ENCODE results near the gene PAK6. TPM values are rescaled to one million over a fixed set of nuclear protein-coding genes. Genes with fewer than 3 reads are reported as not detected.
A peak's percentile ranks its signal among the peaks of the same experiment; 100 is the strongest.

PAK6 gene
- total RNA-seq, 1 experiment from 2014 or later: 1.8 TPM

DNA sequence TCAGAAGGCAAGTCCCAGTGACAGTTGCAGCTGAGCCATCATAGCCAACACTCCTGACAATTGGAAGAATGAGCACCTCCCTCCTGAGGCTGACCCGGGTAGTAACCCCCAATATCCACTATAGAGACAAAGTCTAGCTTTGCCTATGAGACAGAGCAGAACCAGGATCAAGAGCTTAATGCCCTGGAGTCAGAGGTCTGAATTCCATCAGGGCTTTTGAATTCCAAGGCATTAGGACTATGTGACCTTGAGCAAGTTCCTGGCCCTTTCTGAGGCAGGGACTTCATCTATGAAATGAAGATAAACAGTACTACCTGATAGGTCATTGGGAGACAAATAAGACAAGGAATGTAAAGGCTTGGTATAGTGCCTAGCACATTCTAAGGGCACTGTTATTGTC lies 81.5 kb downstream of the PAK6 start:
- in situ Hi-C loops (cut with HindIII; ENCODE audit: low sequenced_read_pairs): no loop called here
- peak; percentile 64 for DNase-seq (ENCODE audit: low spot score)

DNA sequence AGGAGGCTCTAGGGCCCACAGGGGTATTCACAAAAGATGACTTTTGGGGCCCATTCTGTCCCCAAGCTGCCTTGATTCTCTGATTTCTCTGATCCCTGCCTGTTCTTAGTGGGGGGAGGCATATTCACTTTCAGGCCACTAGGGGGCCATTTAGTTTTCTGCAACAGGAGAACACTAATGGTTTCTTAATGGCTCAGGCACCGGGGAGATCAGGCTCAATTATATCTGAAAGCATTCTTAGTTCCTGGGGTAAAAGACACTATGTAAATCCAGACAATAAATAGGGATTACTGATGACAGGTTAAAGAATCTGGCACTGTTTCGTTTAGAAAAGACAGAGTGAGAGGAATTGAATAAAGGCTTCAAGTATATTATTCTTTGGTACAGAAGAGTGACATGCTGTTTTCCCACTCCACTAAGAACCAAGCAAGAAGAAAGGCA lies 82.1 kb downstream of the PAK6 start:
- in situ Hi-C loops (cut with HindIII; ENCODE audit: low sequenced_read_pairs): no loop called here
- peak; percentile 91 for DNase-seq (ENCODE audit: low spot score)

DNA sequence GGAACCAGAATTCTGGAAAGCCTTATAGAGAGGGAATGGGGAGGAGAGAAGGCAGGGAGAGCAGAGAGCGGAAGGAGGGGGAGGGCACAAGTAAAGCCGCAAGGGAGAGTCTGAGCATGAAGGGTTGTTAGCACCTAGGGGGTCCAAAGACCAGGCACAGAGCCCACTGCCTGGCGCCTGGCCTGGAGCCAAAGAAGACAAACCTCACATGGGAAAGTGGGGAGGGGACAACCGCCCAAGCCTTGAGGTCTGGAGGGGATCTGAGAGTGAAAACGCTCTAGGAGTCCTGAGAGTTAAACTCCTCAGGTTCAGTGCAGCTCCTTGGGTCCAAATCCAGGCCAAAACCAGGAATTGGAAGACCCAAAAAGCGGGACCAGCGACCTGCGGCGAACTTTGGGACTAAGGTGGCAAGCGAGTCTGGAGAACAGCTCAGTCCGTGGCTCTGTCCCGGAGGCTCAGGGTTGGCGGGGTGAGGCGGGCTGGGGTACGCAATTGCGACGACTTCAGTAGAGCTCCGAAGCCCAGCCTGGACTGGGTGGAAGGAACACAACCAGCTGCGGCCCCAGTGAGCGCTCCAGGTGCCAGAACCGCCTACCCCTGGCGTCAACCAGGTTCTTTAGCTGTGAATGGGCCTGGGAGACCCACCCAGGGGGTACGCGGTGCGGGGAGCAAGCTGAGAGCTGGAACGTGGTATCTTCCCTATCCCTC lies 83.8 kb downstream of the PAK6 start:
- peak; percentile 63 for DNase-seq (ENCODE audit: low spot score)
- in situ Hi-C loops (cut with HindIII; ENCODE audit: low sequenced_read_pairs): no loop called here

DNA sequence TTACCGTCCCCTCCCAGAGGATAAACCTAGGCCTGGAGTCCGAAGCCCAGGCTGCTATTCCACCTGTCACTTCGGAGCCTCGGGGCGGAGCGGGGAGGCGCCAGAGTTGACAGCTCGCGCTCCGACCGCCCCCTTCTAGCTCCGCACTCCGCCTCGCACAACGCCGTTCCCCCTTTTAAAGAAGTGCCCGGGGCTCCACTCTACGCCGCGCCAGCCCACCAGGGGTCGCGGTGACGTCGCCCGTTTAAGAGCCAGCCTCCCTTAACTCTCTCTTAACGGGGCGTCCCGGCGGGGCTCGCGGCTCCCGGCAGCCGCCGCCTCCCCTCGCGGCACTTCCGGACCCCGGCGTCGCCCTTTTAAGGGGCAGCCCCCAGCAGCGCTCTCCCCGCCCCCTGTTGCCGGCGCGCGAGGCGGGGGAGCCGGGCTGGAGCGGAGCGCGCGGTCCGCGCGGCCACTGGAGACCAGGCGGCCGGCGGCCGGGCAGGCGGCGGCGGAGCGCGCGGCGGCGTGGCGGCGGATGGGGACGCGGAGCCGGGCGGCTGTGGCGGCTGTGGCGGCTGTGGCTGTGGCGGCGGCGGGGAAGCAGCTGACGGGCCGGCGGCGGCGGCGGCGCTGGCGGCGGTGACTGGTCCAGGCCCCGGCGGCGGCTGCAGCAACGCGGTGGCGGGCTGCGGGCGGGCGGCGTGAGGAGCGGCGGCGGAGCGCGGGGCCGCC lies 84.5 kb downstream of the PAK6 start, which contains the start of gene INAFM2:
INAFM2 (plus strand) TSS at position 454 of the 714 bp plus-strand sequence. CDS start 364 bp downstream, outside the sequence.
- in situ Hi-C loops (cut with HindIII; ENCODE audit: low sequenced_read_pairs): no loop called here
- peak; percentile 92 for DNase-seq (ENCODE audit: low spot score)

DNA sequence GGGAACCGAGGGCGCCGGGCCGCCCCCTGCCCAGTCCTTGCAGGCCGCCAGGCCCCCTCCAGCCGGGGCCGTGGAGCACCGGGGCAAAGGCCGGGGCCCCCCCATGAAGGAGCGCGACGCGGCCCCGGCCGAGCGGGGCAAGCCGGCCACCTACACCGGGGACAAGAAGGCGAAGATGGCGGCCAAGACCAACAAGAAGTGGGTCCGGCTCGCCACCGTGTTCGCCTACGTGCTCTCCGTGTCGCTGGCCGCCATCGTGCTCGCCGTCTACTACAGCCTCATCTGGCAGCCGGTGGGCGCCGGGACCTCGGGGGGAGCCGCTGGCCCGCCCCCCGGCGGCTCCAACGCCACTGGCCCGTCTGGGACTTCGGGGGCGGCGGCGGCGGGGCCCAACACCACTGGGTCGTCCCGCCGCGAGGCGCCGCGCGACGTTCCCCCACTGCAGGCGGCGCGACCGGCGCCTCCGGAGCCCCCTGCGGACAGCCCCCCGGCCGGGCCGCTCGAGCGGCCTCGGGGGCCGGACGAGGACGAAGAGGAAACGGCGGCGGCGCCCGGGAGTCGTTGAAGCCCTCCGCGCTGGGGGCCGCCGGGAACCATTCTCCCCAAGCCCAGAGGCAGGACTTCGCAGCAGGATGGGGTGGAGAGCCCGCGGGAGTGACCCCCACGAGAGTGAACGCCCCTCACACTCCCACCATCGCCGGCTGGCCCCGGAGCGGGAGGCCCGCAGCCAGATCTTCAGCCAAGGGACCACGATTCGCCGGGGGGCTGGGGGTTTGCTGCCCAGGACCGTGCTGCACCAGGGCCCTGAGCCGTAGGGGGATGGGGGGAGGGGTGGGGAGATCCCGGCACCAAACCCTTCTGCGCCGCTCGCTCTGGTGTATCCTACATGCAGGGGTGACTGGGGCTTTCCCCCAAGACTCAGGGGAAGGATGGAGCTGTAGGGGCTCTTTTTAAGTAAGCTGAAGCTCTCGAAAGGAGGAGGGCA lies 85.4 kb downstream of the PAK6 start:
- in situ Hi-C loops (cut with HindIII; ENCODE audit: low sequenced_read_pairs): no loop called here
- no peak for DNase-seq (ENCODE audit: low spot score)

DNA sequence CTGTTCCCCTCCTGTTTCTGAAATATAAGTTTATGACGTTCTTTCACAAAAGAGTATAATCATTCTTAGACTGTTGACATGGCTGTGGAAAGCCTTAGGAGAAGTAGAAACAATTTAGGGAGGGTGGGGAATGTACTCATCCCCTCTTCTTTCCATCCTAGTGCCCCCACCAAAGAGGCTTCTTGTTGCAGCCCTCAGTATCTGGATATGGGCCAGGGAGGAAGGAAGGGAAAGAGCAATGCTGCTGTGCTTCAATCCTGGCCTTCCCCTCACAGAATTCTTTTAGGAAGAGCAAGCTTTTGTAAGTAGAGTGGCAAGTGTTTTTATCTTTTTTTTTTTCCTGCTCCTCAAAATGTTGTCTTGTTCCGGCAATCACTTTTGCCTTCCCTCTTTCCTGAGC lies 86.3 kb downstream of the PAK6 start:
- DNase-seq (ENCODE audit: low spot score): peak; percentile 71
- in situ Hi-C loops (cut with HindIII; ENCODE audit: low sequenced_read_pairs): no loop called here

DNA sequence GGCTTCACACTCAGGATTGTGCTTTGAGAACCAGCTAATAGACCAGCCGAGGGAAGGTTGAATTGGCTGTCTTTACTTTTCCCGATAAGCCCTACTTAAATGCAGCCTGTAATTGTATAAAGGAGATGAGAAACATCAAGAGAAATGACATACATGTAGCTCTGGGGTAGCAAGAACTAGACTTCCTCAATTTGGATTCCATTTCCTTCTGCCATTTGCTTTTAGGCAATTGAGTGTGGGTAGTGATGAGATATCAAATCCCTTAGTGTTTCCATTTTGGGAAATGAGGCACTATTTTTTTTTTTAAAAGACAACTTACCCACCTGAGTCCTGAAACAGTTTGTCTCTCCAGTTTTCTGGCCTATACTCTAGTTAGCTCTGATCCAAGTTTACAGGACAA lies 86.8 kb downstream of the PAK6 start:
- in situ Hi-C loops (cut with HindIII; ENCODE audit: low sequenced_read_pairs): no loop called here
- DNase-seq (ENCODE audit: low spot score): no peak

Other genes with a start within 250 kb of the PAK6 start
- 194 and 205 TPM in 2 replicates for gene SRP14, start 199.9 kb upstream of the PAK6 start, total RNA-seq (2014; rRNA removed; shearing (Covaris generic))
- 8.1 and 14.3 TPM in 2 replicates for gene BMF, start 130.2 kb upstream of the PAK6 start, total RNA-seq (2014; rRNA removed; shearing (Covaris generic))
- gene BUB1B, start 78.0 kb upstream of the PAK6 start, total RNA-seq (2014; rRNA removed; shearing (Covaris generic)): 64.4 and 86.8 TPM in 2 replicates
- 8.4 and 14.9 TPM in 2 replicates for gene ANKRD63, start 44.0 kb downstream of the PAK6 start, total RNA-seq (2014; rRNA removed; shearing (Covaris generic))
- gene PLCB2, start 68.9 kb downstream of the PAK6 start, total RNA-seq (2014; rRNA removed; shearing (Covaris generic)): 99.6 and 145 TPM in 2 replicates
- gene INAFM2, start 84.6 kb downstream of the PAK6 start, total RNA-seq (2014; rRNA removed; shearing (Covaris generic)): 203 TPM in 2 replicates
- gene CCDC9B, start 101.9 kb downstream of the PAK6 start, total RNA-seq (2014; rRNA removed; shearing (Covaris generic)): 4.7 and 5.9 TPM in 2 replicates
- gene PHGR1, start 112.0 kb downstream of the PAK6 start, total RNA-seq (2014; rRNA removed; shearing (Covaris generic)): not detected in 2 replicates
- gene DISP2, start 119.2 kb downstream of the PAK6 start, total RNA-seq (2014; rRNA removed; shearing (Covaris generic)): 1.0 and 3.1 TPM in 2 replicates
- 123 and 146 TPM in 2 replicates for gene KNSTRN, start 143.7 kb downstream of the PAK6 start, total RNA-seq (2014; rRNA removed; shearing (Covaris generic))
- 91.8 and 111 TPM in 2 replicates for gene IVD, start 166.7 kb downstream of the PAK6 start, total RNA-seq (2014; rRNA removed; shearing (Covaris generic))
- 33.8 and 37.2 TPM in 2 replicates for gene BAHD1, start 201.9 kb downstream of the PAK6 start, total RNA-seq (2014; rRNA removed; shearing (Covaris generic))
- 5.8 and 6.5 TPM in 2 replicates for gene CHST14, start 231.9 kb downstream of the PAK6 start, total RNA-seq (2014; rRNA removed; shearing (Covaris generic))

Measured in G401 (cell line).